Measurements from ENCODE around the gene CYP27B1. TPM values are rescaled to one million over a fixed set of nuclear protein-coding genes. Genes with fewer than 3 reads are reported as not detected.
"Not testable (repeated sequence)": the region's sequence is repeated elsewhere in the genome, so short reads cannot be mapped to it uniquely, and the experiment has no call there.

CYP27B1 gene
- total and polyA plus RNA-seq, 11 donors, result 0.11 to 0.77 (median 0.19) TPM; not detected in 4

- no peak for TF ChIP-seq CTCF (IDR thresholded peaks at IDR 0.05)
- no peak for TF ChIP-seq POLR2A (IDR thresholded peaks at IDR 0.05)
- DNase-seq (peak in 1 of 5 donors; percentile 4), ATAC-seq (no peak)
- H3K4me3 ChIP-seq, result no peak overlapping the region
- H3K27ac ChIP-seq, result no peak overlapping the region
- WGBS, 4 donors, result 56 to 66% (median 61%) methylated on average over 11 of the region's 11 CpGs
- no peaks in the 10 kb centered on the region for H3K9me3 ChIP-seq
- intact Hi-C loops (cut with DNase I), result no loop called here
- H3K27me3 ChIP-seq, result peaks cover 0 to 20% (median 0%) of the 10 kb centered on the region in 9 donors
- H3K4me1 ChIP-seq, result peaks cover 0 to 28% (median 9%) of the 10 kb centered on the region in 12 donors
- peaks cover 0 to 61% (median 40%) of the 10 kb centered on the region in 9 donors for H3K36me3 ChIP-seq
Measured at GRCh38 chr12:57722716-57723629, 43.9 kb downstream of the CYP27B1 start.

GRCh38 chr12:57721846-57722608, 44.9 kb downstream of the CYP27B1 start:
- H3K4me3 ChIP-seq; H3K27ac ChIP-seq; ATAC-seq; intact Hi-C loops (cut with DNase I); H3K9me3 ChIP-seq: not testable (repeated sequence)
- peak in 1 of 5 donors; percentile 6 for DNase-seq
- Histone ChIP-seq H3K36me3 (peaks cover 0 to 61% (median 49%) of the 10 kb centered on the region in 9 donors), H3K4me1 (peaks cover 0 to 18% (median 5%) of the 10 kb centered on the region in 12 donors), H3K27me3 (peaks cover 0 to 20% (median 0%) of the 10 kb centered on the region in 9 donors)
- WGBS, 4 donors, result 91 to 94% (median 92%) methylated on average over 16 of the region's 16 CpGs

- Histone ChIP-seq H3K27me3 (peaks cover 0 to 15% (median 0%) of the 10 kb centered on the region in 9 donors), H3K27ac (no peak overlapping the region), H3K4me1 (peaks cover 0 to 7% (median under 1%) of the 10 kb centered on the region in 12 donors), H3K4me3 (no peak overlapping the region), H3K9me3 (no peaks in the 10 kb centered on the region), H3K36me3 (peaks cover 0 to 63% (median 61%) of the 10 kb centered on the region in 9 donors)
- TF ChIP-seq CTCF (IDR thresholded peaks at IDR 0.05) (no peak), POLR2A (IDR thresholded peaks at IDR 0.05) (no peak)
- DNase-seq, result peak in 1 of 5 donors; percentile 3
- 83 to 85% (median 84%) methylated on average over 11 of the region's 11 CpGs for WGBS, 4 donors
- no peak for ATAC-seq
- intact Hi-C loops (cut with DNase I), result no loop called here
Measured at GRCh38 chr12:57720606-57721595, 46.0 kb downstream of the CYP27B1 start.
